HG03280 (cell line): ENCODE measurements around the gene COG4.

ENCODE experiments used
- ATAC-seq: cut with Tn5 transposase; IDR thresholded peaks from one replicate; pipeline ENCODE4 v1.9.1; 2021; ENCODE audit warnings: mild to moderate bottlenecking, moderate library complexity; ENCODE audit not compliant: unreplicated experiment

COG4 gene

GRCh38 chr16:70527315-70527996 is 4.1 kb upstream of the COG4 start:
- ATAC-seq, result no peak

GRCh38 chr16:70526403-70526802 is 3.0 kb upstream of the COG4 start:
- no peak for ATAC-seq

DNA sequence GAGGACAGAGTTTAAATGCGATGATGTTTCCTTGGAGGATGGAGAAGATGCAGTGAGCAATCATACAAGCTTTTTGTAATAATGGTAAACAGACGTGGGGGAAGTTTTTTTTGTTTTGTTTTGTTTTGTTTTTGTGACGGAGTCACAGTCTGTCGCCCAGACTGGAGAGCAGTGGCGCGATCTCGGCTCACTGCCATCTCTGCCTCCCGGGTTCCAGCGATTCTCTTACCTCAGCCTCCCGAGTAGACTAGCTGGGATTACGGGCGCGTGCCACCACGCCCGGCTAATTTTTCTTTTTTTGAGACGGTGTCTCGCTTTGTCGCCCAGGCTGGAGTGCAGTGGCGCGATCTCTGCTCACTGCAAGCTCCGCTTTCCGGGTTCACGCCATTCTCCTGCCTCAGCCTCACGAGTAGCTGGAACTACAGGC is 1.1 kb upstream of the COG4 start:
- peak; percentile 5 for ATAC-seq

- ATAC-seq, result peak; percentile 45
Measured at GRCh38 chr16:70523743-70524398, 517 bp upstream of the COG4 start, which contains the start of gene SF3B3. TSS of gene SF3B3 (plus strand) at chr16:70523816. CDS start at chr16:70526657, 2,841 bp downstream.

DNA sequence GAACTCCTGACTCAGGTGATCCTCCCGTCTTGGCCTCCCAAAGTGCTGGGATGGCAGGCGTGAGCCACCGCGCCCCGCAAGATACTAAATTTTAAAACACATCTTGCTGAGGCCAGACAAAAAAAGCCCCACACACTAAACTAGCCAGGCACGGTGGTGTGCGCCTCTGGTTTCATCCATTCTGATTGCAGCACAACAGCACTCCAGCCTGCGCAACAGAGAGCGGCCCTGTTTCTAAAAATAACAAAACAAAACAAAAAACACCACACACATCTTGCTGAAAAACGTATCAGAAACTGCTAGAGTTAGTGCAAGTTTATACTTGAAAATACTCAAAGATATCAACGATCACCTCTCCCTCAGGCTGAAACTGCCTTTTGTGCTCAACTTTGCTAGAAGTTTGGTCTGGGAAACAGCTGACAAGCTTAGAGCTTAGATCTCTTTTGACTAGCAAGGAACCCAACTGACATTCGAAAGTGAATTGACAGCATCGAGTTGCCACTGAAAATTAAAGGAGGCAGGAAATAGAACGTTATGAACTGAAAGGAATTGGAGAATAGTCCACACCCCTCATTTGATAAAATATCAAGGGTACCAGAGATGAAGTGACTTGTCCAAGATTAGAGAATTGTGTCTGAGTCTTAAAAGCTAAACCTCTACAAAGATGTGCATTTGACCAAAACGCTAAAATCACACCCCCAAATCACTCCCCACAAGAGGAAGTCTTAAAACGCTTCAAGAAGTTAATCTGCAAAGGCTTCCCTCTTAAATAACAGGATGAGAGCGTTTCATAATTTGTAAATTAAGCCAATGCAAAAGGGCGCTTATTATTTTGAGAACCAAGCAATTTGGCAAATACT is 908 bp downstream of the COG4 start:
- ATAC-seq, result no peak

DNA sequence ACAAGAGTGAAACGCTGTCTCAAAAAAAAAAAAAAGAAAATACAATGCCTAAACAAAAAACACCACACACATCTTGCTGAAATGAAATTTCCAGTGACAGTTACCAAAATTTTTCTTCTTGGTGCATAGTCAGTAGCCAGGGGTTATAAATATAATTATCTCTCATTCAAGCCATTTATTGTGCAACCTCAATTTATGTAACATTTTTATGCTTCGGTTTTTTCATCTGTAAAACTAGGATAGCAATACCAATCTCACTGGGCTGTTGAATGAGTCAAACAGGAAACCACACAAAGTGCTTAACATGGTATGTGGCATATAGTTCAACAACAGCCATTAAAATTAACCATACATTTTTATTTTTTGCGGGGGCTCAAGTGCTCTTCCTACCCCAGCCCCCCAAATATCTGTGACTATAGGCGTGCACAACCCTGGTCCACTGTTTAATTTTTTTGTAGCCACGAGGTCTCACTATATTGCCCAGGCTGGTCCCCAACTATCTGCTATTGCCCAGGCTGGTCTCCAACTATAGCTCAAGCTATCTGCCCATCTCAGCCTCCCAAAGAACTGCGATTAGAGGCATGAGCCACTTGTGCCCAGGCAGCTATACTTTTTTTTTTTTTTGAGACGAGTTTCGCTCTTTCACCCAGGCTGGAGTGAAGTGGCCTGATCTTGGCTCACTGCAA is 2.6 kb downstream of the COG4 start:
- no peak for ATAC-seq

GRCh38 chr16:70512456-70512855 is 10.9 kb downstream of the COG4 start:
- ATAC-seq, result no peak

DNA sequence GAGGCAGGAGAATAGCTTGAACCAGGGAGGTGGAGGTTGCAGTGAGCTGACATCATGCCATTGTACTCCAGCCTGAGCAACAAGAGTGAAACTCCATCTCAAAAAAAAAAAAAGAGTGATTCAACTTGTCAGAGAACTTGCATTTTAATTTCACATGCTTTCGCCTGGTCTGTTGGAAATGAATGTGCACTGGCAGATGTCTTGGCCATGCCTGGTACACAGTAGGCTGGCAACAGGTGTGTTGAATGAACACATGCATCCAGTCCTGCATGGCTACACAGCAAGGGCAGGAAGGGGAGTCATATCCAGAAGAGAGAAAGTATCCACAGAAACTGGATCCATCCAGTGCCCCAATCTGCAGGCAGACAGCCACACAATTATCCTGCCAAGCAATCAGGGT is 11.5 kb downstream of the COG4 start:
- no peak for ATAC-seq

GRCh38 chr16:70510216-70510615 is 13.1 kb downstream of the COG4 start:
- no peak for ATAC-seq

DNA sequence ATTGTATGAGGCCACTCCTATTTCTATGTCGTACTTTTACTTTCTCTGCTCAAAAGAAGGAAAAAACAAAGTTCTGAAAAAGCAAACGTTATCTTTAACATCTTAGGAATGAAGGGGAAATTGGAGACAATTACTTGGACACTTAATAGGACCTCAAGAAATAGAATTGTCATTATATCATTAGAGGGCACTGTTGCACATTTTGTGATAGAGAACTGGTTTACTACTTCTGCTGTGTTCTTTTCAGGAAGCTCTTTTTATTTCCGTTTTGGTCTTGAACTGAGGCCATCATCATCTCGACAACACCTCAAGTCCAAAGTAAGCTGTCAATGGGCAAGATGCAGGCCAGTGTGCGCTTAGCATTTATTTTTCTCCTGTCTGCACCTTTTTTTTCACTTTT is 14.6 kb downstream of the COG4 start:
- no peak for ATAC-seq

GRCh38 chr16:70496513-70496912 is 26.8 kb downstream of the COG4 start:
- ATAC-seq, result peak; percentile 39

DNA sequence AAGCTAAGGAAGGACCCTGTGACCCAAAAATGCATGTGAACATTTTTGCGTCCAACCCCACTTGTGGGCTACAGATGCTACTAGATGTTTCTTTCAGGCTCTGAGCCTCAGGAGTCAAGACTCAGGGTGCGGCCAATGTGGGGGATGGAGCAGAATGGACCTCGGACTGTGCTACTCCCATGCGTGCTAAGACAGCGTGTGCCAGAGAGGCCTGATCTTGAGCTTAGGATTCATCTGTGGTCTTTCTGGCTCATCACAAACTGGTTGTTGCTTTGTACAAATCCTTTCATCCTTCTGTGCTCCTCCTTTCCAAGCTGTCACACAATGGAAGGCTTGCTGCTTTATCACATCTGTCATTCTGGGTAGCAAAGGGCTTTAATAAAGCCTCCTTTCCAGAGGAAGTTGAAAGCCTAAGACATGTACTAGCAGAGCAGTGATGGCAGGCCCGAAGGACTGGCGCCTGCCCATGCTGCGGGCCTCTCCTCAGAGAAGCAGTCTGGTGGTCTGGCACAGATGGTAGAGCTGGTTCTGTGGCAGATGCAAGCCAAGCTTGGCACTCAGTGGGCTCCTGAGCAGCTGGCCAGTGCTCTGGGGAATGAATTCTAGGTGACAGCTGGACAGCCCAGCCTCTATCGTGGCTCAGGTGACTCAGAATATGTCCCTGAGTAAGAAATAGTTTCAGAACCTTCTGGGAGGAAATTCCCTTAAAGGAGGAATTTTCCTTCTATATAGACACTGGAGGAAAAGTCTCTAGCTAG is 27.8 kb downstream of the COG4 start:
- no peak for ATAC-seq

DNA sequence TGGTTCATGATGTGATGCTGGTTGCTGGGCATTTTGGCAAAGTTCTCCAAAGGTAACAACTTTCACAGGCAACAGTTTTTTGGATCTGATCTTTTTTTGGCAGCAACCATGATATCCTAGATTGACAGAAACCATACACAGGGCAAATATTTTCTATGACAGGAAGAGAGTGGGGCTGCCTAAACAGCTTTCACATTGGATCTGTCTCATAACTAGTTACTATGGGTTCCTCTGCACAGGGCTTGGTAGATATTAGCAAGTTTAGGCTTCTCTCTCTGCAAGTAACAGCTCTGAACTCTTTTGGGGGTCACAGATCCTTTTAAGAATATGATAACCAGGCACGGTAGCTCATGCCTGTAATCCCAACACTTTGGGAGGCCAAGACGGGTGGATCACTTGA is 28.6 kb downstream of the COG4 start:
- no peak for ATAC-seq

- ATAC-seq, result no peak
Measured at GRCh38 chr16:70494202-70494770, 29.1 kb downstream of the COG4 start.

DNA sequence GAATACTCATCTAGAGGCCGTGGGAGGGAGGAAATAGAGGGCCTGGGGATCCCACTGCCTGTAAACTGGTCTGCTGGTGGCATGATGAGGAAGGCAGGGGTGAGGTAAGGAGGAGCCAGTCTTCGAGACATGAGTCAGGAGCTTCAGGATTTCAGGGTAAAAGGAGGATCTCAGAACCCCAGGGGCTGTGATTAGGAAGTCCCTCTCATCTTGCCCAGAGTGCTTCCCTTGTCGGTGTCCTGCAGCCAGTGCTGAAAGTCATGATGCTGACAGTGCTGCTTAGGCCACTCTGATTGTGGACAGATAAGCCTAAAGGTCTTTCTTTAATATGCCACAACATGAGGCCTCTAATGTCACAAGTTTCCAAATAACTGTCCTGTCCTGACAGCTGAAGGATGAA is 29.6 kb downstream of the COG4 start:
- no peak for ATAC-seq

DNA sequence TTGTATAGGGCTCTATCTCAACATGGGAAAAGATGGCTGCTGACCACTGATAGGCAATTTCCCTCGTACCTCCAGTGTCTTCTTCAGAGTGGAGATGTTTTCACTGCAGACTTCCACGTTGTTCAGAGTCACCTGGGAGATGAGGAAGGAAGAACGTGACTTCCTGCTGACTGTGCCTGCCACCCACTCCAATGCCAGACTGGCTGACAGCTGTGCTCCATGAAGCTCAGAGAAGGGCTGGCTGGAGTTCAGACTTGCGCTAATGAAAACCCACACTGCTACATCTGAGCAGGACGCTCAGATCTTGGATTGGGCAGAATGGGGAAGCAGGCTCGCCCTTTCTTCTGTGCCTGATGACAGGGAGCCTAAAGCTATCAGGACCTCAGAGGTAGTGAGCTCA is 33.1 kb downstream of the COG4 start:
- ATAC-seq, result no peak

- no peak for ATAC-seq
Measured at GRCh38 chr16:70484867-70485266, 38.5 kb downstream of the COG4 start.

DNA sequence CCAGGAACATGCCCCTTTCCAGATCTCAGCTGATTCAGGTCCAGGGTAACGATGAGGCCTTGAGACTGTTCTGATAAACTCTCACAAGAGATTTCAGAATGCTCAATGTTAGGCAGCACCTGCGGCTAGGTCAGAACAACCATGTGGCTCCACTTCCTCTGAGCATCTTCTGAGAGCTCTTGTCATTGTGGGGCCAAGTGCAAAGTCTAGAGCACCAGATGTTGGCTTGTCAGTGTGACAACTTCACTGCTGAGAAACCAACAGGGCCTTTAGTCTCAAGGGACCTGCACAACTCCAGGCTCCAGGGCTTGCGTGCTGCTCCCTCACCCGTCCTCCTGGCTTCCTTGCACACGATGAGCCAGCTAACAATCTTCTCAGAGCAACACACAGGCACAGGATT is 39.9 kb downstream of the COG4 start:
- ATAC-seq, result peak; percentile 48

GRCh38 chr16:70482624-70483023 is 40.7 kb downstream of the COG4 start:
- no peak for ATAC-seq

GRCh38 chr16:70481929-70482536 is 41.3 kb downstream of the COG4 start:
- ATAC-seq, result no peak
